Fibroblast of pulmonary artery (primary cell): ENCODE measurements around the gene WDR1.

Experiments used
- DNase-seq: peaks from one replicate; pipeline ENCODE4 v3.0.0-alpha.2; 2010; ENCODE audit warnings: low read depth
- H3K4me3 ChIP-seq: replicated peaks from 2 replicates; pipeline ENCODE4 v1.5.1; 2011; ENCODE audit warnings: low read depth, mild to moderate bottlenecking, control low read depth, low read length, moderate library complexity
- CTCF ChIP-seq: IDR thresholded peaks from 2 replicates; pipeline ENCODE4 v1.5.1; 2011; ENCODE audit warnings: mild to moderate bottlenecking, control low read depth, low read length, inconsistent platforms; ENCODE audit errors: missing control alignments

Gene WDR1

GRCh38 chr4:10104211-10104990, 12.2 kb downstream of the WDR1 start:
- no peak overlapping the region for H3K4me3 ChIP-seq
- DNase-seq: no peak
- TF ChIP-seq CTCF: no peak

- no peak for TF ChIP-seq CTCF
- no peak for DNase-seq
- H3K4me3 ChIP-seq: no peak overlapping the region
Observed at GRCh38 chr4:10102474-10103332, 13.9 kb downstream of the WDR1 start.

GRCh38 chr4:10101671-10102473, 14.7 kb downstream of the WDR1 start:
- no peak overlapping the region for H3K4me3 ChIP-seq
- no peak for DNase-seq
- no peak for TF ChIP-seq CTCF

- H3K4me3 ChIP-seq: no peak overlapping the region
- no peak for TF ChIP-seq CTCF
- DNase-seq: no peak
Observed at GRCh38 chr4:10100734-10101216, 15.8 kb downstream of the WDR1 start.

GRCh38 chr4:10099499-10100325, 16.9 kb downstream of the WDR1 start:
- TF ChIP-seq CTCF: no peak

GRCh38 chr4:10098780-10099160, 17.8 kb downstream of the WDR1 start:
- DNase-seq: peak; percentile 58
- no peak for TF ChIP-seq CTCF
- H3K4me3 ChIP-seq: no peak overlapping the region

More at GRCh38 chr4:10099499-10100325, 16.9 kb downstream of the WDR1 start:
- no peak for DNase-seq
- H3K4me3 ChIP-seq: no peak overlapping the region
